ENCODE data around the gene EVI2B.
"Not testable (repeated sequence)": the region's sequence is repeated elsewhere in the genome, so short reads cannot be mapped to it uniquely, and the experiment has no call there.

Gene EVI2B

GRCh38 chr17:31269578-31269983, 44.3 kb downstream of the EVI2B start:
- DNase-seq (ENCODE audit: low read depth) = peak; percentile 95

- no peak for DNase-seq (ENCODE audit: low read depth)
Observed at GRCh38 chr17:31269036-31269577, 44.7 kb downstream of the EVI2B start.

- DNase-seq (ENCODE audit: low read depth) = peak; percentile 41
Observed at GRCh38 chr17:31266042-31266441, 47.8 kb downstream of the EVI2B start.

GRCh38 chr17:31262923-31263322, 50.9 kb downstream of the EVI2B start:
- not testable (repeated sequence) for DNase-seq (ENCODE audit: low read depth)

- no peak for DNase-seq (ENCODE audit: low read depth)
Observed at GRCh38 chr17:31261601-31262000, 52.3 kb downstream of the EVI2B start.

- no peak for DNase-seq (ENCODE audit: low read depth)
Observed at GRCh38 chr17:31260151-31260550, 53.7 kb downstream of the EVI2B start.

- no peak for DNase-seq (ENCODE audit: low read depth)
Observed at GRCh38 chr17:31256936-31257335, 56.9 kb downstream of the EVI2B start.

- no peak for DNase-seq (ENCODE audit: low read depth)
Observed at GRCh38 chr17:31254654-31255053, 59.2 kb downstream of the EVI2B start.
